Stimulated activated memory B cell treated with anti-CD40 and anti-IgM and Interleukin-4, amounts not matched to agents 10 μg/mL and 1 μg/mL and 100 μg/mL, for 72 hours (primary cell): ENCODE data around the gene BEND3.
A peak's percentile ranks its signal among the peaks of the same experiment; 100 is the strongest.
"Not testable (repeated sequence)": the region's sequence is repeated elsewhere in the genome, so short reads cannot be mapped to it uniquely, and the experiment has no call there.

ENCODE experiments used
- ATAC-seq: fragments of 150-1000 bp; cut with Tn5 transposase; 2 replicates; pipeline ENCODE4 v1.10.0; 2021
- H3K27ac Mint-ChIP-seq: one replicate; pipeline ENCODE4 v1.8.0; 2022; ENCODE audit warnings: mild to moderate bottlenecking, mixed read lengths
- H3K27me3 Mint-ChIP-seq: one replicate; pipeline ENCODE4 v1.8.0; 2022; ENCODE audit warnings: mixed read lengths
- H3K36me3 Mint-ChIP-seq: one replicate; pipeline ENCODE4 v1.8.0; 2022; ENCODE audit warnings: mixed read lengths
- H3K4me1 Mint-ChIP-seq: one replicate; pipeline ENCODE4 v1.8.0; 2022; ENCODE audit warnings: mixed read lengths
- H3K4me3 Mint-ChIP-seq: one replicate; pipeline ENCODE4 v1.8.0; 2022; ENCODE audit warnings: mild to moderate bottlenecking, moderate library complexity, mixed read lengths
- H3K9me3 Mint-ChIP-seq: one replicate; pipeline ENCODE4 v1.8.0; 2022; ENCODE audit warnings: mixed read lengths

BEND3 gene

GRCh38 chr6:107128175-107128574, 12.9 kb upstream of the BEND3 start:
- no peak for ATAC-seq
- Mint-ChIP-seq H3K27ac (no peak overlapping the region), H3K4me3 (no peak overlapping the region), H3K36me3 (no peaks in the 10 kb centered on the region), H3K4me1 (peaks cover 21% of the 10 kb centered on the region), H3K27me3 (no peaks in the 10 kb centered on the region), H3K9me3 (no peaks in the 10 kb centered on the region)

- Mint-ChIP-seq H3K27ac (no peak overlapping the region), H3K27me3 (no peaks in the 10 kb centered on the region), H3K36me3 (no peaks in the 10 kb centered on the region), H3K9me3 (no peaks in the 10 kb centered on the region), H3K4me1 (peaks cover 21% of the 10 kb centered on the region), H3K4me3 (no peak overlapping the region)
- no peak for ATAC-seq
These were observed 10.5 kb upstream of the BEND3 start for GRCh38 chr6:107125771-107126170.

GRCh38 chr6:107124934-107125348, 9.6 kb upstream of the BEND3 start:
- no peaks in the 10 kb centered on the region for H3K9me3 Mint-ChIP-seq
- H3K36me3 Mint-ChIP-seq, result no peaks in the 10 kb centered on the region
- H3K4me1 Mint-ChIP-seq, result peaks cover 21% of the 10 kb centered on the region
- no peaks in the 10 kb centered on the region for H3K27me3 Mint-ChIP-seq
- H3K27ac Mint-ChIP-seq, result no peak overlapping the region
- ATAC-seq, result peak; percentile 78
- no peak overlapping the region for H3K4me3 Mint-ChIP-seq

GRCh38 chr6:107123501-107123900, 8.2 kb upstream of the BEND3 start:
- Mint-ChIP-seq H3K27me3 (no peaks in the 10 kb centered on the region), H3K4me3 (no peak overlapping the region), H3K9me3 (no peaks in the 10 kb centered on the region), H3K27ac (no peak overlapping the region), H3K4me1 (peaks cover 13% of the 10 kb centered on the region), H3K36me3 (no peaks in the 10 kb centered on the region)
- no peak for ATAC-seq

GRCh38 chr6:107122748-107123147, 7.4 kb upstream of the BEND3 start:
- Mint-ChIP-seq H3K27me3 (no peaks in the 10 kb centered on the region), H3K4me3 (no peak overlapping the region), H3K27ac (no peak overlapping the region), H3K4me1 (peaks cover 13% of the 10 kb centered on the region), H3K9me3 (no peaks in the 10 kb centered on the region), H3K36me3 (no peaks in the 10 kb centered on the region)
- ATAC-seq, result peak; percentile 57

- no peak for ATAC-seq
- Mint-ChIP-seq H3K4me3 (no peak overlapping the region), H3K4me1 (peaks cover 14% of the 10 kb centered on the region)
These were observed 6.7 kb upstream of the BEND3 start for GRCh38 chr6:107121964-107122495.

GRCh38 chr6:107121266-107121665, 6.0 kb upstream of the BEND3 start:
- Mint-ChIP-seq H3K27me3 (peaks cover 6% of the 10 kb centered on the region), H3K4me3 (no peak overlapping the region), H3K36me3 (no peaks in the 10 kb centered on the region), H3K27ac (no peak overlapping the region), H3K9me3 (no peaks in the 10 kb centered on the region), H3K4me1 (peaks cover 22% of the 10 kb centered on the region)
- no peak for ATAC-seq

More at GRCh38 chr6:107121964-107122495, 6.7 kb upstream of the BEND3 start:
- peaks cover under 1% of the 10 kb centered on the region for H3K27me3 Mint-ChIP-seq
- no peaks in the 10 kb centered on the region for H3K36me3 Mint-ChIP-seq
- no peaks in the 10 kb centered on the region for H3K9me3 Mint-ChIP-seq
- no peak overlapping the region for H3K27ac Mint-ChIP-seq

- Mint-ChIP-seq H3K27ac (no peak overlapping the region), H3K36me3 (no peaks in the 10 kb centered on the region), H3K9me3 (no peaks in the 10 kb centered on the region), H3K4me1 (peaks cover 23% of the 10 kb centered on the region), H3K4me3 (no peak overlapping the region), H3K27me3 (peaks cover 6% of the 10 kb centered on the region)
- ATAC-seq, result no peak
These were observed 5.1 kb upstream of the BEND3 start for GRCh38 chr6:107120404-107120803.

GRCh38 chr6:107118976-107119375, 3.7 kb upstream of the BEND3 start:
- Mint-ChIP-seq H3K36me3 (no peaks in the 10 kb centered on the region), H3K9me3 (no peaks in the 10 kb centered on the region), H3K4me3 (no peak overlapping the region), H3K4me1 (peaks cover 14% of the 10 kb centered on the region), H3K27me3 (peaks cover 6% of the 10 kb centered on the region), H3K27ac (no peak overlapping the region)
- ATAC-seq, result no peak

- ATAC-seq, H3K4me3 Mint-ChIP-seq, H3K27me3 Mint-ChIP-seq, H3K9me3 Mint-ChIP-seq, H3K27ac Mint-ChIP-seq, H3K36me3 Mint-ChIP-seq: not testable (repeated sequence)
- H3K4me1 Mint-ChIP-seq, result peaks cover 18% of the 10 kb centered on the region
These were observed 3.2 kb upstream of the BEND3 start for GRCh38 chr6:107118540-107118939.

GRCh38 chr6:107116931-107117330, 1.6 kb upstream of the BEND3 start:
- Mint-ChIP-seq H3K9me3 (no peaks in the 10 kb centered on the region), H3K4me1 (peaks cover 20% of the 10 kb centered on the region), H3K4me3 (peak overlapping the region; percentile 74), H3K27ac (peak overlapping the region; percentile 64), H3K27me3 (peaks cover 6% of the 10 kb centered on the region), H3K36me3 (no peaks in the 10 kb centered on the region)
- no peak for ATAC-seq

- Mint-ChIP-seq H3K36me3 (no peaks in the 10 kb centered on the region), H3K9me3 (no peaks in the 10 kb centered on the region), H3K27me3 (peaks cover 6% of the 10 kb centered on the region), H3K4me1 (peaks cover 20% of the 10 kb centered on the region), H3K27ac (peak overlapping the region; percentile 64), H3K4me3 (peak overlapping the region; percentile 74)
- ATAC-seq, result peak; percentile 61
These were observed 1.1 kb upstream of the BEND3 start for GRCh38 chr6:107116328-107116892.

- Mint-ChIP-seq H3K27me3 (peaks cover 6% of the 10 kb centered on the region), H3K4me3 (peak overlapping the region; percentile 74), H3K4me1 (peaks cover 20% of the 10 kb centered on the region), H3K27ac (peak overlapping the region; percentile 64), H3K36me3 (no peaks in the 10 kb centered on the region), H3K9me3 (no peaks in the 10 kb centered on the region)
- peak; percentile 13 for ATAC-seq
These were observed 496 bp upstream of the BEND3 start for GRCh38 chr6:107115695-107116327.

GRCh38 chr6:107114213-107114925, 946 bp downstream of the BEND3 start:
- H3K27me3 Mint-ChIP-seq, result peaks cover 6% of the 10 kb centered on the region

GRCh38 chr6:107110200-107110599, 5.1 kb downstream of the BEND3 start:
- no peak for ATAC-seq
- Mint-ChIP-seq H3K27me3 (no peaks in the 10 kb centered on the region), H3K9me3 (no peaks in the 10 kb centered on the region), H3K27ac (no peak overlapping the region), H3K4me1 (peaks cover 6% of the 10 kb centered on the region), H3K4me3 (no peak overlapping the region), H3K36me3 (no peaks in the 10 kb centered on the region)

More at GRCh38 chr6:107114213-107114925, 946 bp downstream of the BEND3 start:
- peak; percentile 86 for ATAC-seq
- Mint-ChIP-seq H3K36me3 (no peaks in the 10 kb centered on the region), H3K4me3 (peak overlapping the region; percentile 74), H3K9me3 (no peaks in the 10 kb centered on the region), H3K27ac (peak overlapping the region; percentile 19), H3K4me1 (peaks cover 20% of the 10 kb centered on the region)
